Measurements from ENCODE around the gene DVL2. TPM values are rescaled to one million over a fixed set of nuclear protein-coding genes. Genes with fewer than 3 reads are reported as not detected.

Gene DVL2
- total and polyA plus RNA-seq, 9 donors, result 8.2 to 80.6 (median 55.8) TPM

DNA sequence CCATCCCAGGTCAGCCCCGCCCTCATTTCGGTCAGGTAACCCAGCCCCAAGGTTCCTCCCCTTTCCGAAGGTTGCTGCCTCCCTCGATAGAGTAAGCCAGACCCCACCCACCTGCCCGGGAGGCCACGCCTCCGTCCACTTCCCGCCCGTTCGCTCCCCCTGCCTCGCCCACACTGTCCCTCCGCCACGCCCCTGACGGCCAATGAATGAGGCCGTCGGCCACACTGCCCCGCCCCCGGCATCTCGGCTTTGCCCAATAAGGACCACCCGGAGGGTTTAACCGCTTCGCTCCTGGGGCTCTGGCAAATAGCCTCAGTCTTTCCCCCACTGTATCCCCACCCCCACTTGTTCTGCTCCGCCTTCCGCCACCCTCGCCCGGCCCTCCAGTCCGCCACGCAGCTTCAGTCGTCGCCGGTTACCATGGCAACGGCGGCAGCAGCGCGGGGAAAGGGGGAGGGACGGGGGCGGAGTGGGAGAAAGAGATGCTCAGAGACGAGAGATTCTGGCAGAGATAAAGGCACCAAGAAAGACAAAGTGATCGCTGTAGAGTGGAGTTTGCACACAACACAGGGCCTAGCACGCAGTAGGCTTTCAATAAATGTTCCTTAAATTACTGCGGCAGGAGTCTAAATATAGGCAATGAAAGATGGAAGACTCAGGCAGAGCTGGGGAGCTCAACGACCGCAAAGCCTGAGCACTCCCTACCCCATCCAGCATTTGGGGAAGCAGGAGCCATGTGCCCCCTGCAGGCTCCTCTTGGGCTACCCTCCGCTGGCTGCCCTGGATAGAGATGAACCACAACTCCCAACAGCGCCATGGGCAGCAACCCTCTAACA, 19.8 kb downstream of the DVL2 start:
- H3K27ac ChIP-seq, result peak overlapping the region in 1 of 2 donors; percentile 54
- peaks cover 20% of the 10 kb centered on the region for H3K4me1 ChIP-seq (ENCODE audit: insufficient read depth)
- intact Hi-C loops (cut with DNase I), result no loop called here
- H3K9me3 ChIP-seq, result no peaks in the 10 kb centered on the region
- peak overlapping the region; percentile 56 for H3K4me3 ChIP-seq
- TF ChIP-seq EP300 (IDR thresholded peaks at IDR 0.05), result peak; percentile 14
- TF ChIP-seq, protein P1, sequence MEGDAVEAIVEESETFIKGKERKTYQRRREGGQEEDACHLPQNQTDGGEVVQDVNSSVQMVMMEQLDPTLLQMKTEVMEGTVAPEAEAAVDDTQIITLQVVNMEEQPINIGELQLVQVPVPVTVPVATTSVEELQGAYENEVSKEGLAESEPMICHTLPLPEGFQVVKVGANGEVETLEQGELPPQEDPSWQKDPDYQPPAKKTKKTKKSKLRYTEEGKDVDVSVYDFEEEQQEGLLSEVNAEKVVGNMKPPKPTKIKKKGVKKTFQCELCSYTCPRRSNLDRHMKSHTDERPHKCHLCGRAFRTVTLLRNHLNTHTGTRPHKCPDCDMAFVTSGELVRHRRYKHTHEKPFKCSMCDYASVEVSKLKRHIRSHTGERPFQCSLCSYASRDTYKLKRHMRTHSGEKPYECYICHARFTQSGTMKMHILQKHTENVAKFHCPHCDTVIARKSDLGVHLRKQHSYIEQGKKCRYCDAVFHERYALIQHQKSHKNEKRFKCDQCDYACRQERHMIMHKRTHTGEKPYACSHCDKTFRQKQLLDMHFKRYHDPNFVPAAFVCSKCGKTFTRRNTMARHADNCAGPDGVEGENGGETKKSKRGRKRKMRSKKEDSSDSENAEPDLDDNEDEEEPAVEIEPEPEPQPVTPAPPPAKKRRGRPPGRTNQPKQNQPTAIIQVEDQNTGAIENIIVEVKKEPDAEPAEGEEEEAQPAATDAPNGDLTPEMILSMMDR (IDR thresholded peaks at IDR 0.05), result peak in 2 of 3 donors; percentile 53 to 57
- TF ChIP-seq POLR2A (IDR thresholded peaks at IDR 0.05), result no peak
- WGBS, 3 donors, result 0 to 1% (median 1%) methylated on average over 40 to 45 of the region's 45 CpGs
- H3K27me3 ChIP-seq, result no peaks in the 10 kb centered on the region
- peak; percentile 98 to 99 (median 99) for DNase-seq
- no peaks in the 10 kb centered on the region for H3K36me3 ChIP-seq

DNA sequence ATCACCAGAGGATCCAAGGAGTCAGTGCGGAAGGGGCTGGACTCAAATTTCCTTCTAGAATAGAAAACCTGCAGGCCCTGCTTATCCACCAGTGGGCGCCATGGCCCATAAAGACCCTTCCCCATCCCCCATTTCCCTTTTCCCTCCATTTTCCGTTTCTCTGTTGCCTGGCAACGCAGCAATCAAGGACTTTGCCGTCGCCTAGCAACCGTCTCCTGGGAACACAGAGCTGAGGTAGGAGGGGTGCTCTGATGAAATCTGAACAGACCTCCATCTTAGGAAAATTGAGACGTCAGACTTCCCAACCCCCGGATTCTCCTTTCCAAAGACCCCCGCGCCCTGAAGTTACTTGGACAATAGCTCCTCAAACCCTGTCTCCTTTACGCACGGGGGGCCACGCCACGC, 20.4 kb downstream of the DVL2 start:
- intact Hi-C loops (cut with DNase I), result no loop called here
- TF ChIP-seq, protein P1 (IDR thresholded peaks at IDR 0.05), result peak in 1 of 3 donors; percentile 43
- TF ChIP-seq EP300 (IDR thresholded peaks at IDR 0.05) (no peak), POLR2A (IDR thresholded peaks at IDR 0.05) (peak; percentile 28)
- H3K27ac ChIP-seq, result peak overlapping the region in 1 of 2 donors; percentile 54
- H3K4me3 ChIP-seq, result peak overlapping the region; percentile 56
- no peaks in the 10 kb centered on the region for H3K27me3 ChIP-seq
- WGBS, 3 donors, result 4 to 5% (median 4%) methylated on average over 15 of the region's 15 CpGs
- peak in 3 of 5 donors; percentile 75 to 93 (median 85) for DNase-seq
- peaks cover 16% of the 10 kb centered on the region for H3K4me1 ChIP-seq (ENCODE audit: insufficient read depth)
- no peaks in the 10 kb centered on the region for H3K9me3 ChIP-seq
- no peaks in the 10 kb centered on the region for H3K36me3 ChIP-seq

DNA sequence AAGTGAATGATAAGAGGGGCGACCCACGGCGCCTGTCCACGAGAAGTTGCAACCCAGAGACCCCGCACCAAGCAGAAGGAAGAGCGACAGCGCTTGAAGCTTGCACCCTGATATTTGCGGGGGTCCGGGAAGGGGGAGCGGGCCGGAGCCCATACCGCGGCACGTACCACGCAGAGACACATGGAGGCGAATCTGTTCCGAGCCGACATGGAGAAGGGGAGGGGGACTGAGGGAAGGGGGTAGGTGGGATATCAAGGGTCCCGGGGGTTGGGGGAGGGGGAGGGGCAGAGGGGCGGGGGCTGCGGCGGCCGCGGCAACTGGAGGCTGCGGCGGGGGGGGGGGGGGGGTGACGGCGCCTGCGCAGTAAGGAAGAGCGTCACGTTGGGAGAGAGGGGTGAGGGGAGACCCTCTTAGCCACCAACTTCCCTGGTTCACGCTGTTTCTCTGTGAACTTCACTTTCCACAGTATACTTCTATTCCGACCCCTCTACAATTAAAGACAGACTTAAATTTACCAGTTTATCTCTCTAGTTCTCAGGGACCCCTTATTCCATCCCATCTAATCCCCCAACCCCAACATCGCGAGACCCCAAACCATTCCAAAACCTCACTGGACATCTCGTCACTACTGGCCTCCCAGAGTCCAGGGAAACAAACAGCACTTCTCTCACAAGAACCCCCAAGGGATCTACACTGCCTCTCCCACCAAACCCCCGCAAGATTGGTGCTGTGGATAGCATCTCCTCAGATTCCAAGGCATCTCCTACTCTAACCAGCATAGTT, 22.6 kb downstream of the DVL2 start:
- Histone ChIP-seq H3K27me3 (no peaks in the 10 kb centered on the region), H3K4me1 (ENCODE audit: insufficient read depth) (peaks cover 14% of the 10 kb centered on the region), H3K36me3 (no peaks in the 10 kb centered on the region), H3K4me3 (no peak overlapping the region), H3K27ac (no peak overlapping the region), H3K9me3 (no peaks in the 10 kb centered on the region)
- no peak for TF ChIP-seq EP300 (IDR thresholded peaks at IDR 0.05)
- TF ChIP-seq, protein P1 (IDR thresholded peaks at IDR 0.05), result no peak
- no peak for TF ChIP-seq POLR2A (IDR thresholded peaks at IDR 0.05)
- peak in 2 of 5 donors; percentile 35 to 42 for DNase-seq
- intact Hi-C loops (cut with DNase I), result no loop called here
- 11 to 23% (median 18%) methylated on average over 32 to 37 of the region's 37 CpGs for WGBS, 3 donors

DNA sequence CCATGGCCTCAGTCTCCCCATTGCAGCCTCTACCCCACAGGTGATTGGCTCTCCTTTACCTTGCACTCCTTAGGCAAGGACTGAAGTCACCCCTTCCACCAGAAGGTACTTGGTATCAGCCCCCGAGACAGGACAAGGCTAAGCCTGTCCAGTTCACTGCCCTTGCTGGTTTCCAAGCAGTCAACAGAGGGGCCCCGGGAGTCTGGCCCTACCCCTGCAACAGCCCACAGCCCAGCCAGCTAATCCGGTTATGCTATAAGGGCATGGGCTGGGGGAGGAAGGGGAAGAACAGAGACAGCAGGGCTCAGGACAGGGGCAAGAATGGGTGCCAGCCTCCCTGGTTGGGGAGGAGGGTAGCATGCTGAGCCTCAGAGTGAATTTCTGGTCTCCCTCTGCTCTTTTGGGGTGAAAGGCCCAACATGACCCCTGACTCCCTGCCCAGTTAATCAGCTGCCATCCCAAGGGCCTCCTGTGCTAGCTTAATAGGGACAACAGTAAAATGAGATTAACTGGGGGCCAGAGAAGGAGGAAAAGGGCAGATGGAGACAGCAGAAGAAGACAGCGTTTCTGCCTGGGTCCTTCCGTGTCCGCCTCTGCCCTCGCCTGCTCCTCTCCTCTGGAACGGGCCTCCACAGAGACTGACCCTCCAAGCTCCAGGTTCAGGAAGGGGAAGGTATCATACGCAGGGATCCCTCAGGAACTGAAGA, 25.4 kb downstream of the DVL2 start:
- no peak overlapping the region for H3K27ac ChIP-seq
- peaks cover 15% of the 10 kb centered on the region for H3K4me1 ChIP-seq (ENCODE audit: insufficient read depth)
- DNase-seq, result peak in 2 of 5 donors; percentile 31 to 36
- H3K9me3 ChIP-seq, result no peaks in the 10 kb centered on the region
- H3K36me3 ChIP-seq, result no peaks in the 10 kb centered on the region
- WGBS, 3 donors, result 77 to 85% (median 82%) methylated on average over 9 of the region's 9 CpGs
- TF ChIP-seq POLR2A (IDR thresholded peaks at IDR 0.05), result no peak
- TF ChIP-seq EP300 (IDR thresholded peaks at IDR 0.05), result no peak
- TF ChIP-seq, protein P1 (IDR thresholded peaks at IDR 0.05), result no peak
- H3K4me3 ChIP-seq, result no peak overlapping the region
- H3K27me3 ChIP-seq, result no peaks in the 10 kb centered on the region
- intact Hi-C loops (cut with DNase I), result no loop called here

All from ovary (tissue), 9 donors.